HepG2 (cell line): ENCODE data around the gene CPNE1. TPM values are rescaled to one million over a fixed set of nuclear protein-coding genes. Genes with fewer than 3 reads are reported as not detected.

Experiments used
- GMEB2 ChIP-seq: IDR thresholded peaks from 2 replicates; pipeline ENCODE4 v1.6.1; 2016; ENCODE audit warnings: missing biosample characterization, missing genetic modification reagents, low read depth
- GTF2F1 ChIP-seq: fragments of 150-350 bp; IDR thresholded peaks from 2 replicates; pipeline ENCODE4 v1.6.1; 2014; ENCODE audit warnings: low read length
- KDM2A ChIP-seq: sonication (generic); formaldehyde crosslinking; IDR thresholded peaks from 2 replicates; pipeline ENCODE4 v1.4.0; 2020; ENCODE audit warnings: low read depth, missing genetic modification reagents, borderline replicate concordance
- RNF219 ChIP-seq: sonication (generic); formaldehyde crosslinking; IDR thresholded peaks from 2 replicates; pipeline ENCODE4 v1.5.0; 2020; ENCODE audit warnings: mild to moderate bottlenecking, missing genetic modification reagents
- SIX1 ChIP-seq: sonication (generic); formaldehyde crosslinking; IDR thresholded peaks from 2 replicates; pipeline ENCODE4 v1.4.0; 2020; ENCODE audit warnings: missing genetic modification reagents, borderline replicate concordance
- ZBTB25 ChIP-seq: IDR thresholded peaks from 2 replicates; pipeline ENCODE4 v1.6.1; 2018; ENCODE audit warnings: missing genetic modification reagents
- ZMYM3 ChIP-seq: sonication (generic); formaldehyde crosslinking; IDR thresholded peaks from 2 replicates; pipeline ENCODE4 v1.5.1; 2020; ENCODE audit warnings: mild to moderate bottlenecking, missing genetic modification reagents
- ZNF18 ChIP-seq: sonication (generic); formaldehyde crosslinking; IDR thresholded peaks from 2 replicates; pipeline ENCODE4 v1.8.0; 2022; ENCODE audit warnings: mild to moderate bottlenecking, missing genetic modification reagents; ENCODE audit not compliant: insufficient replicate concordance
- ZNF407 ChIP-seq: sonication (generic); formaldehyde crosslinking; IDR thresholded peaks from one replicate; pipeline ENCODE4 v1.5.1; 2020; ENCODE audit warnings: mild to moderate bottlenecking, missing genetic modification reagents; ENCODE audit errors: not compliant biosample characterization
- ZNF432 ChIP-seq: sonication (generic); formaldehyde crosslinking; IDR thresholded peaks from 2 replicates; pipeline ENCODE4 v1.5.0; 2020; ENCODE audit warnings: missing genetic modification reagents, mild to moderate bottlenecking, borderline replicate concordance
- ZNF629 ChIP-seq: sonication (generic); formaldehyde crosslinking; conservative IDR thresholded peaks from 2 replicates; pipeline ENCODE4 v1.5.0; 2020; ENCODE audit warnings: missing genetic modification reagents
- polyA plus RNA-seq, 8 experiments: library from polyadenylated mRNA; depleted of rRNA in 3 of 8; stranded (reverse) in 7 of 8; unstranded in 1 of 8; fragments of >200 nt; fragmentation: Illumina TruSeq in 4 of 8; extraction: Trizol in 4 of 8; gene quantifications; 2 replicates each; pipeline versions ENCODE4 v1.2.1 to v1.2.3, GENCODE V29; 2011 to 2016; ENCODE audit warnings: low read depth in 4 of 8, missing spikeins in 1 of 8, mixed read lengths in 1 of 8; ENCODE audit not compliant: insufficient read depth in 1 of 8
- total RNA-seq, 5 experiments: library from RNA; depleted of rRNA; stranded (reverse); fragments of >200 nt; fragmentation: Illumina TruSeq; extraction: Trizol; gene quantifications; 2 replicates each; pipeline ENCODE4 v1.2.3, GENCODE V29; 2016; ENCODE audit warnings: low read depth in 1 of 5

Gene CPNE1
- total and polyA plus RNA-seq, 2 of the 13 experiments (the other 11 are each of a cell fraction or from before 2014, with no cell fraction given): 408 to 431 TPM

- TF ChIP-seq ZNF18: peak; percentile 98
- no peak for TF ChIP-seq ZNF432 (CRISPR knock-in tag)
- TF ChIP-seq ZBTB25 (CRISPR knock-in tag): no peak; the same call in none of the 2 replicates
- TF ChIP-seq GTF2F1: peak; percentile 95
- peak; percentile 39; the same call in 1 of the 2 replicates for TF ChIP-seq ZNF629
- peak; percentile 99 for TF ChIP-seq ZNF407 (CRISPR knock-in tag)
- peak; percentile 30; the same call in 1 of the 2 replicates for TF ChIP-seq SIX1 (CRISPR knock-in tag)
- peak; percentile 91 for TF ChIP-seq GMEB2
- TF ChIP-seq KDM2A (CRISPR knock-in tag): peak; percentile 98
- peak; percentile 94; the same call in 1 of the 2 replicates for TF ChIP-seq RNF219
- TF ChIP-seq ZMYM3: no peak
Measured at GRCh38 chr20:35664466-35665206, at the start of gene CPNE1, which contains the start of gene RBM12 (continued).
